Osteoblast (primary cell): Measurements from ENCODE around the gene MORN4. TPM values are rescaled to one million over a fixed set of nuclear protein-coding genes. Genes with fewer than 3 reads are reported as not detected.
A peak's percentile ranks its signal among the peaks of the same experiment; 100 is the strongest.

Source experiments
- DNase-seq: peaks from one replicate; pipeline ENCODE4 v3.0.0; 2011; ENCODE audit warnings: low spot score, mixed read lengths; ENCODE audit not compliant: insufficient read length; ENCODE audit errors: missing footprints
- H2AFZ ChIP-seq: 2 replicates; pipeline ENCODE4 v1.6.0; 2011; ENCODE audit warnings: mild to moderate bottlenecking, low read length
- H3K27ac ChIP-seq: 2 replicates; pipeline ENCODE4 v1.5.1; 2011; ENCODE audit warnings: mild to moderate bottlenecking, low read depth, low read length, moderate library complexity
- H3K27me3 ChIP-seq: 2 replicates; pipeline ENCODE4 v1.6.0; 2012; ENCODE audit warnings: mild to moderate bottlenecking, control low read depth, inconsistent platforms, low read length, moderate library complexity; ENCODE audit not compliant: insufficient read depth
- H3K36me3 ChIP-seq: 2 replicates; pipeline ENCODE4 v1.5.1; 2011; ENCODE audit warnings: mild to moderate bottlenecking, low read length, control low read depth, moderate library complexity; ENCODE audit not compliant: insufficient read depth
- H3K4me1 ChIP-seq: 2 replicates; pipeline ENCODE4 v1.5.1; 2011; ENCODE audit warnings: mild to moderate bottlenecking, low read length, control low read depth, moderate library complexity; ENCODE audit not compliant: insufficient read depth
- H3K4me2 ChIP-seq: 2 replicates; pipeline ENCODE4 v1.6.0; 2011; ENCODE audit warnings: mild to moderate bottlenecking, low read length; ENCODE audit not compliant: insufficient read depth
- H3K4me3 ChIP-seq: fragments of 200-600 bp; sonication (generic); 3 replicates; pipeline ENCODE4 v1.5.1; 2012; ENCODE audit warnings: mild to moderate bottlenecking, low read length, inconsistent platforms; ENCODE audit not compliant: insufficient read depth
- H3K79me2 ChIP-seq: 2 replicates; pipeline ENCODE4 v1.6.0; 2012; ENCODE audit warnings: mild to moderate bottlenecking, low read length, control low read depth, inconsistent platforms; ENCODE audit not compliant: insufficient read depth
- H3K9me3 ChIP-seq: 2 replicates; pipeline ENCODE4 v1.5.1; 2011; ENCODE audit warnings: low read depth, low read length, control low read depth
- H4K20me1 ChIP-seq: 2 replicates; pipeline ENCODE4 v1.6.0; 2012; ENCODE audit warnings: mild to moderate bottlenecking, low read length, control low read depth; ENCODE audit not compliant: insufficient read depth
- CTCF ChIP-seq: IDR thresholded peaks from 2 replicates; pipeline ENCODE4 v1.5.1; 2011; ENCODE audit warnings: mild to moderate bottlenecking, low read depth, low read length, moderate library complexity; ENCODE audit errors: extremely low read depth
- total RNA-seq: library from RNA; depleted of rRNA; stranded (reverse); fragments of >200 nt; gene quantifications from 2 replicates; pipeline ENCODE4 v1.2.3, GENCODE V29; 2012

The MORN4 gene
- total RNA-seq, 1 donor = 4.0 TPM

- Histone ChIP-seq H3K27ac (peak overlapping the region; percentile 58), H3K4me3 (peak overlapping the region; percentile 98), H3K9me3 (no peaks in the 10 kb centered on the region), H2AFZ (peak overlapping the region; percentile 99), H3K4me2 (peak overlapping the region; percentile 99), H3K36me3 (no peaks in the 10 kb centered on the region), H3K4me1 (peaks cover 4% of the 10 kb centered on the region), H3K27me3 (no peaks in the 10 kb centered on the region), H3K79me2 (peaks cover 20% of the 10 kb centered on the region), H4K20me1 (peaks cover 4% of the 10 kb centered on the region)
- no peak for DNase-seq
- TF ChIP-seq CTCF = peak; percentile 18
These were observed 621 bp upstream of the MORN4 start for GRCh38 chr10:97633921-97634320.

GRCh38 chr10:97631098-97631497 lies 2.2 kb downstream of the MORN4 start:
- H3K36me3 ChIP-seq = no peaks in the 10 kb centered on the region
- no peaks in the 10 kb centered on the region for H3K27me3 ChIP-seq
- no peak overlapping the region for H3K27ac ChIP-seq
- no peak overlapping the region for H3K4me3 ChIP-seq
- peaks cover 4% of the 10 kb centered on the region for H3K4me1 ChIP-seq
- no peak for DNase-seq
- H2AFZ ChIP-seq = no peak overlapping the region
- peaks cover 20% of the 10 kb centered on the region for H3K79me2 ChIP-seq
- TF ChIP-seq CTCF = no peak
- no peaks in the 10 kb centered on the region for H3K9me3 ChIP-seq
- H3K4me2 ChIP-seq = no peak overlapping the region
- peaks cover 4% of the 10 kb centered on the region for H4K20me1 ChIP-seq

GRCh38 chr10:97629289-97629688 lies 4.0 kb downstream of the MORN4 start:
- Histone ChIP-seq H3K4me2 (no peak overlapping the region), H3K27ac (no peak overlapping the region), H3K4me3 (no peak overlapping the region), H2AFZ (no peak overlapping the region), H4K20me1 (peaks cover 4% of the 10 kb centered on the region), H3K4me1 (peaks cover 4% of the 10 kb centered on the region), H3K36me3 (no peaks in the 10 kb centered on the region), H3K79me2 (peaks cover 20% of the 10 kb centered on the region), H3K27me3 (no peaks in the 10 kb centered on the region), H3K9me3 (no peaks in the 10 kb centered on the region)
- TF ChIP-seq CTCF = no peak
- DNase-seq = no peak

GRCh38 chr10:97628228-97628627 lies 5.1 kb downstream of the MORN4 start:
- Histone ChIP-seq H3K79me2 (peaks cover 20% of the 10 kb centered on the region), H3K27ac (no peak overlapping the region), H2AFZ (no peak overlapping the region), H3K36me3 (no peaks in the 10 kb centered on the region), H3K4me3 (no peak overlapping the region), H3K4me2 (no peak overlapping the region), H3K9me3 (no peaks in the 10 kb centered on the region), H3K4me1 (no peaks in the 10 kb centered on the region), H3K27me3 (no peaks in the 10 kb centered on the region), H4K20me1 (peaks cover 4% of the 10 kb centered on the region)
- TF ChIP-seq CTCF = no peak
- no peak for DNase-seq
